Astrocyte of the cerebellum (primary cell): ENCODE measurements around the gene RAD9A.
A peak's percentile ranks its signal among the peaks of the same experiment; 100 is the strongest.

Source experiments
- DNase-seq: peaks from one replicate; pipeline ENCODE4 v3.0.0-alpha.2; 2011; ENCODE audit warnings: low read depth
- H3K4me3 ChIP-seq: 2 replicates; pipeline ENCODE4 v1.5.1; 2011; ENCODE audit warnings: mild to moderate bottlenecking, low read depth, low read length, moderate library complexity
- CTCF ChIP-seq: IDR thresholded peaks from 2 replicates; pipeline ENCODE4 v1.5.1; 2012; ENCODE audit warnings: low read length, low read depth, moderate library complexity, mild to moderate bottlenecking; ENCODE audit errors: missing control alignments
- in situ Hi-C: cut with HindIII; loops from 2 replicates; pipeline ENCODE4 v1.10.0; 2017; ENCODE audit warnings: low sequenced_read_pairs

Gene RAD9A

DNA sequence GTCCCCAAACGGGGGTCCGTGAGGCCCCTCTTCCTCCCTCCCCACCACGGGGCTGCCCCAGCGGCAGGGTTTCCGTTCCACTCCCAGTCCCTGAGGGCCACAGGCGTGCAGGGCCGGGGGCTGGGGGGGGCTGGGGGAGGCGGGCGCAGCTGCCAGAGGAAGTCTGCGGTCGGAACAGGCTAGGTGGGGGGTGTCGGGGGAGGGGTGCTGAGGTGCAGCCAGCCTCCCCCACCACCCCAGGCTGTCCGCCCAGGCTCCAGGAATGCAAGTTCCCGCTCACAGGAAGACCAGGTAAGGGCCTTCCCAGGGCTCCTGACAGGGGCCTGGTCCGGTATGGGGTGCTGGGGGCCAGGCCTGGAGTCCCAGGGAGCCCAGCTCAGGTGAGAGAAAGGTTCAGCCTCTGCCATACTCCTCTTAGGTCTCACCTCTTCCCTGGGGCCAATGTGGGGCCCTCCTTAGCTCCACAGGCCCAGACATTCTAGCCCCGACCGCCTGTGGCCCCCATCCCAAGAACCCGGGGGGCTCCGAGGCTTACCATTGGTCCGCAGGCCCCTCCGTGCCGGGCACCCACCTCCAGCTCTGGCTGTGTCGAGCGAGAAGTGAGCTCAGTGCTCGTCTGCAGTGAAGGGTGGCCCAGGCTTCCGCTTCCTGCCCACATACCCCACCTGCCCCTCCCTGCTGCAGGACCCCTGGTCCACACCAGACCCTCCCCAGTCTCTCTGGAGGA is 45.5 kb downstream of the RAD9A start, which contains the start of gene PTPRCAP:
TSS of gene PTPRCAP (minus strand) at position 601 of the 727 bp plus-strand sequence. CDS start at position 538, 63 bp downstream.
- no peak within 1 kb of the TSS for H3K4me3 ChIP-seq
- no peak for DNase-seq
- TF ChIP-seq CTCF = no peak
- in situ Hi-C loops = no loop called here

- no peak for TF ChIP-seq CTCF
- no peak for DNase-seq
- in situ Hi-C loops = no loop called here
- H3K4me3 ChIP-seq = no peak overlapping the region
Measured at GRCh38 chr11:67437809-67438157, 46.0 kb downstream of the RAD9A start.

DNA sequence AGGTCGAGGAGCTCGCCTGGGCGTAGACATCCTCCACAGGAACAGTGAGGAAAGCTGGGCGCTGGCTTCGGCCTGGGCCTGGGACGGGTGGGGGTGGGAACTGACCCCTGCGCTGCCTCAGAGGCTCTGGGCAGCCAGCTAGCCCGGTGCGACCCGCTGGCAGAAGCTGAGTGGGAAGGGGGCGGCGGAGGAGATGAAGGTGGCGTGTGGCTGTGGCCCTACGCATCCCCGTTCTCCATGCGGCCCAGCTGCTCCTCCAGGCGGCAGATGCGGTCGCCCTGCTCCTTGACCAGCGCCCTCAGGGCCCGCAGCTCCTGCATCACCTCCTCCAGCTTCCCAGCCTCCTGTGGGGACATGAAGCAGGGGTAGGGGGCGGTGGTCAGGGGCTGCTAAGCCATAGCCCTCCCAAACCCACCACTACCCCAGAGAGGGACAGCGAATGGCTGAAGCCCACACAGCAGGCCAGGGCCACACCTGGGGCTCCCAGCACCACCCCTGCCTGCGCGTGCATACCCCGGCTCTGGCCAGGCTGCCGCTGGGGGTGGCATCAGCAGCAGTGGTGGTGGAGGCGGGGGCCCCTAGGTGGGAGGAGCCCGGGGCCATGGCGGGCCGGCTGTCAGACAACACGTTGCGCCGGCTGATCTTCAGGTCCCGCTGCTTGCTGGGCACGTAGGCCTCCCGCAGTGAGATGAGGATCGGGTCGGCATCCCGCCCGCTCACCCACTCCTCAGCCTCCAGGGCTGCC is 46.5 kb downstream of the RAD9A start:
- no peak overlapping the region for H3K4me3 ChIP-seq
- no peak for TF ChIP-seq CTCF
- DNase-seq = no peak
- in situ Hi-C loops = no loop called here

- TF ChIP-seq CTCF = peak; percentile 12
- no peak for DNase-seq
- no peak overlapping the region for H3K4me3 ChIP-seq
- in situ Hi-C loops = no loop called here
Measured at GRCh38 chr11:67439321-67440228, 47.8 kb downstream of the RAD9A start.

DNA sequence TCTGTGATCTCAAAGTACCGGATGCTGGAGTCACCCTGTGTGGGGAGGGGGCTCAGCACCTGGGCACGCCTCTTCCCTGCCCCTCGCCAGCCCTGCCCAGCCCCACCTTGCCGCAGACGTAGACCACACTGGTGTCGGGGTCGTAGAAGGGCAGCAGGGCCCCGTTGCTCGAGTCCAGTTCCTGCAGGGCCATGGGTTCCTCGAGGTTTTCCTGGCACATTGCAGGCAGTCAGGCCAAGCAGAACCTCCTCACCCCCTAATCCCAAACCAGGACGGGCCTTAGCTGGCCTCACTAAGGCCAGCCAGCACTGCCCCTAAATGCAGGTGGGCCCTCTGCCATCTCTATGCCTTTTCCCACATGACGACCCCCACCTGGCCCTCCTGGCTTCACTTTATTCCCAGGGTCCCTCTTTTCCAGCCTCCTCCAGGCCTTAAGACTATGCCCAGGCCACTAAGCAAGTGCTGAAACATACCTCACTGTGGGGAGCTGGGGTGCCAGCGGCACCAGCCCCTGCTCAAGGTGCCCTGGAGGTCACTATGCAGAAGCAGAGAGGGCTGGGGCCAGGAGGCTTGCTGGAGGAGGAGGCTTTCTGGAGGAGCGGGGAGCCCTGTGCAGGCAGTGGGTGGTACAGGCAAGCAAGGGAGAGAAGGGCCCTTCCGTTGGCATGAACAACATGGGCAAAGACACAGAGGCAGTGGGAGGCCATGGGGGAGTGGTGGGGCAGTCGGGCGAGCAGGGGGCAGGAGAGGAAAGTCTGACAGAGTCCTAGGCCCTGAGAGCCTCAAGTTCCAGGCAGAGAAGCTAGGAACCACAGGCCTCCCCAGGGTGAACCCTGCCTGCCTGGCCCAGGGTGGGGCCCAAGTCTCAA is 48.7 kb downstream of the RAD9A start:
- no peak for TF ChIP-seq CTCF
- no peak overlapping the region for H3K4me3 ChIP-seq
- no peak for DNase-seq
- in situ Hi-C loops = no loop called here
